ENCODE measurements around the gene TMEM238. TPM values are rescaled to one million over a fixed set of nuclear protein-coding genes. Genes with fewer than 3 reads are reported as not detected.

Gene TMEM238
- polyA plus RNA-seq, 1 donor from 2014 or later = not detected

DNA sequence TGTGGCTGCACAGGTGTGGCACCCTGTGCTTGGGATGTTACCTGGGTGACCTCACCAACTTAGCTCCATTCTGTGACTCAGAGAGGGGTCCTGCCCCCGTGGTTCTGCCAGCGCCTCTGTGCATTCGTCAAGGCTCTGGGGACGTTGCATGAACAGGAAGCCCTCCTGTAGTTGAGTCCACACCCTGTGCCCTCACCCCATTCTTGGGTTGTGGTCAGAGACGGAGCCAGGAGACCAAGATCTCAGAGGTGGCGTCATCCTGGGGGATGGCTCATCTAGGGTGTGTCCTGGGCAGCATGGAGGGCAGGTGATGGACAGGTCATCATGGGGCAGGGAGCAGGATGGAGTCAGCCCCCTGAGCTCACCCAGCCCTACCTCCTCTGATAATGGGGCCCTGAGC is 32.1 kb downstream of the TMEM238 start:
- no peaks in the 10 kb centered on the region for H3K79me2 ChIP-seq (replicated peaks; ENCODE audit: insufficient read depth, low read length)
- H3K9ac ChIP-seq (ENCODE audit: low read length) = no peak overlapping the region
- no peak for TF ChIP-seq POLR2AphosphoS5 (IDR thresholded peaks at IDR 0.05)
- TF ChIP-seq MXI1 (conservative IDR thresholded peaks at IDR 0.05; ENCODE audit: poor library complexity, severe bottlenecking) = no peak
- no peak for TF ChIP-seq RAD21 (conservative IDR thresholded peaks at IDR 0.05)
- no peak for TF ChIP-seq EZH2 (IDR thresholded peaks at IDR 0.05; ENCODE audit: borderline replicate concordance, insufficient read depth, low read length, poor library complexity, severe bottlenecking)
- TF ChIP-seq, protein P1, sequence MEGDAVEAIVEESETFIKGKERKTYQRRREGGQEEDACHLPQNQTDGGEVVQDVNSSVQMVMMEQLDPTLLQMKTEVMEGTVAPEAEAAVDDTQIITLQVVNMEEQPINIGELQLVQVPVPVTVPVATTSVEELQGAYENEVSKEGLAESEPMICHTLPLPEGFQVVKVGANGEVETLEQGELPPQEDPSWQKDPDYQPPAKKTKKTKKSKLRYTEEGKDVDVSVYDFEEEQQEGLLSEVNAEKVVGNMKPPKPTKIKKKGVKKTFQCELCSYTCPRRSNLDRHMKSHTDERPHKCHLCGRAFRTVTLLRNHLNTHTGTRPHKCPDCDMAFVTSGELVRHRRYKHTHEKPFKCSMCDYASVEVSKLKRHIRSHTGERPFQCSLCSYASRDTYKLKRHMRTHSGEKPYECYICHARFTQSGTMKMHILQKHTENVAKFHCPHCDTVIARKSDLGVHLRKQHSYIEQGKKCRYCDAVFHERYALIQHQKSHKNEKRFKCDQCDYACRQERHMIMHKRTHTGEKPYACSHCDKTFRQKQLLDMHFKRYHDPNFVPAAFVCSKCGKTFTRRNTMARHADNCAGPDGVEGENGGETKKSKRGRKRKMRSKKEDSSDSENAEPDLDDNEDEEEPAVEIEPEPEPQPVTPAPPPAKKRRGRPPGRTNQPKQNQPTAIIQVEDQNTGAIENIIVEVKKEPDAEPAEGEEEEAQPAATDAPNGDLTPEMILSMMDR (IDR thresholded peaks at IDR 0.05; ENCODE audit: poor library complexity, severe bottlenecking) = no peak
- no peak for TF ChIP-seq EP300 (conservative IDR thresholded peaks at IDR 0.05; ENCODE audit: poor library complexity, severe bottlenecking)
- no peak for TF ChIP-seq TAF1 (IDR thresholded peaks at IDR 0.05; ENCODE audit: low read depth)
- TF ChIP-seq SMC3 (conservative IDR thresholded peaks at IDR 0.05; ENCODE audit: poor library complexity) = no peak
- TF ChIP-seq, protein P2, sequence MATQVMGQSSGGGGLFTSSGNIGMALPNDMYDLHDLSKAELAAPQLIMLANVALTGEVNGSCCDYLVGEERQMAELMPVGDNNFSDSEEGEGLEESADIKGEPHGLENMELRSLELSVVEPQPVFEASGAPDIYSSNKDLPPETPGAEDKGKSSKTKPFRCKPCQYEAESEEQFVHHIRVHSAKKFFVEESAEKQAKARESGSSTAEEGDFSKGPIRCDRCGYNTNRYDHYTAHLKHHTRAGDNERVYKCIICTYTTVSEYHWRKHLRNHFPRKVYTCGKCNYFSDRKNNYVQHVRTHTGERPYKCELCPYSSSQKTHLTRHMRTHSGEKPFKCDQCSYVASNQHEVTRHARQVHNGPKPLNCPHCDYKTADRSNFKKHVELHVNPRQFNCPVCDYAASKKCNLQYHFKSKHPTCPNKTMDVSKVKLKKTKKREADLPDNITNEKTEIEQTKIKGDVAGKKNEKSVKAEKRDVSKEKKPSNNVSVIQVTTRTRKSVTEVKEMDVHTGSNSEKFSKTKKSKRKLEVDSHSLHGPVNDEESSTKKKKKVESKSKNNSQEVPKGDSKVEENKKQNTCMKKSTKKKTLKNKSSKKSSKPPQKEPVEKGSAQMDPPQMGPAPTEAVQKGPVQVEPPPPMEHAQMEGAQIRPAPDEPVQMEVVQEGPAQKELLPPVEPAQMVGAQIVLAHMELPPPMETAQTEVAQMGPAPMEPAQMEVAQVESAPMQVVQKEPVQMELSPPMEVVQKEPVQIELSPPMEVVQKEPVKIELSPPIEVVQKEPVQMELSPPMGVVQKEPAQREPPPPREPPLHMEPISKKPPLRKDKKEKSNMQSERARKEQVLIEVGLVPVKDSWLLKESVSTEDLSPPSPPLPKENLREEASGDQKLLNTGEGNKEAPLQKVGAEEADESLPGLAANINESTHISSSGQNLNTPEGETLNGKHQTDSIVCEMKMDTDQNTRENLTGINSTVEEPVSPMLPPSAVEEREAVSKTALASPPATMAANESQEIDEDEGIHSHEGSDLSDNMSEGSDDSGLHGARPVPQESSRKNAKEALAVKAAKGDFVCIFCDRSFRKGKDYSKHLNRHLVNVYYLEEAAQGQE (IDR thresholded peaks at IDR 0.05; ENCODE audit: borderline replicate concordance) = no peak
- H3K4me3 ChIP-seq (ENCODE audit: low read length) = no peak overlapping the region
- H2AFZ ChIP-seq (ENCODE audit: low read depth, low read length) = no peak overlapping the region
- no peaks in the 10 kb centered on the region for H3K9me2 ChIP-seq (ENCODE audit: insufficient read depth, low read length)
- H3K36me3 ChIP-seq (ENCODE audit: insufficient read depth, low read length) = no peaks in the 10 kb centered on the region
- H3F3A ChIP-seq (ENCODE audit: insufficient read depth, low read length, poor library complexity, severe bottlenecking) = no peaks in the 10 kb centered on the region
- no peaks in the 10 kb centered on the region for H4K20me1 ChIP-seq (ENCODE audit: insufficient read depth)
- H3K27me3 ChIP-seq (ENCODE audit: insufficient read depth, low read depth, low read length) = peaks cover 54% of the 10 kb centered on the region
- no peak overlapping the region for H3K27ac ChIP-seq (ENCODE audit: low read length)
- no peak overlapping the region for H3K4me2 ChIP-seq (ENCODE audit: low read length)
- H3K9me3 ChIP-seq (ENCODE audit: low read length) = no peaks in the 10 kb centered on the region

DNA sequence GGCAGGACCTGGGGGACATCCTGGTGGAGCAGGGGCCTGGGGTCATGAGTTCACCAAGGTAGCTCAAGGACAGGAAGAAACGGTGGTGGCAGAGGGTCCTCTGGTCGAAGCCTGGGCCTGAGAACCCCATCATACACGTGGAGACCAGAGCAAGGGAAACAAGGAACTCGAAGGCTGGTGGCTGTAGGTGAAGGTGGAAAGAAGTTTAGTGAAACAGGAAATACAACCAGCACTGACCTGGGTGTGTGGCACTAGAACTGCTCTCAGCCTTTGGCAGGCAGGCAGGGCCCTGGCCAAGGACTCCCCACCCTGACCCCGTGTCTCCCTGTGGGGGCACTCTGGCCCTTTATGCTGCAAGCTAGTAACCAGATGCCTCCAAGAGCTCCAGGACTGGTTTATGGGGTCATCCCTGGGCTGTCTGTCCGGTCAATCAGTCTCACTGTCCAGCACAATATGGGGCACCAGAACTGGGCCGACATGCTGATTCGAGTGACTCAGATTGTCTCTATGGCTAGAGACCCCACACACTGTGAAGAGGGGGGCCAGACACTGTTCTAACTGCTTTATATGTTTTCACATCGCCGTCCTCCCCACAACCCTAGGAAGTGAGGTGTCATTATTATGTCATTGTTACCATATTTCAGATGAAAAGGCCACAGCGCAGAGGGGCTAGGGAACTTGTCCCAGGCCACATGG is 33.3 kb downstream of the TMEM238 start:
- no peak overlapping the region for H3K4me3 ChIP-seq (ENCODE audit: low read length)
- no peaks in the 10 kb centered on the region for H3K9me2 ChIP-seq (ENCODE audit: insufficient read depth, low read length)
- H3K9me3 ChIP-seq (ENCODE audit: low read length) = no peaks in the 10 kb centered on the region
- H3K36me3 ChIP-seq (ENCODE audit: insufficient read depth, low read length) = no peaks in the 10 kb centered on the region
- no peak for TF ChIP-seq MXI1 (conservative IDR thresholded peaks at IDR 0.05; ENCODE audit: poor library complexity, severe bottlenecking)
- TF ChIP-seq POLR2AphosphoS5 (IDR thresholded peaks at IDR 0.05) = no peak
- no peak for TF ChIP-seq SMC3 (conservative IDR thresholded peaks at IDR 0.05; ENCODE audit: poor library complexity)
- TF ChIP-seq, protein P2 (IDR thresholded peaks at IDR 0.05; ENCODE audit: borderline replicate concordance) = no peak
- TF ChIP-seq EZH2 (IDR thresholded peaks at IDR 0.05; ENCODE audit: borderline replicate concordance, insufficient read depth, low read length, poor library complexity, severe bottlenecking) = no peak
- TF ChIP-seq RAD21 (conservative IDR thresholded peaks at IDR 0.05) = no peak
- no peak for TF ChIP-seq EP300 (conservative IDR thresholded peaks at IDR 0.05; ENCODE audit: poor library complexity, severe bottlenecking)
- TF ChIP-seq, protein P1 (IDR thresholded peaks at IDR 0.05; ENCODE audit: poor library complexity, severe bottlenecking) = no peak
- no peaks in the 10 kb centered on the region for H4K20me1 ChIP-seq (ENCODE audit: insufficient read depth)
- H3F3A ChIP-seq (ENCODE audit: insufficient read depth, low read length, poor library complexity, severe bottlenecking) = no peaks in the 10 kb centered on the region
- no peaks in the 10 kb centered on the region for H3K79me2 ChIP-seq (replicated peaks; ENCODE audit: insufficient read depth, low read length)
- no peak overlapping the region for H2AFZ ChIP-seq (ENCODE audit: low read depth, low read length)
- peaks cover 45% of the 10 kb centered on the region for H3K27me3 ChIP-seq (ENCODE audit: insufficient read depth, low read depth, low read length)
- no peak overlapping the region for H3K4me2 ChIP-seq (ENCODE audit: low read length)
- H3K27ac ChIP-seq (ENCODE audit: low read length) = no peak overlapping the region
- H3K9ac ChIP-seq (ENCODE audit: low read length) = no peak overlapping the region

Measured in neural cell (in vitro differentiated cells).